ENCODE data around the gene SLC34A1. TPM values are rescaled to one million over a fixed set of nuclear protein-coding genes. Genes with fewer than 3 reads are reported as not detected.
"Not testable (repeated sequence)": the region's sequence is repeated elsewhere in the genome, so short reads cannot be mapped to it uniquely, and the experiment has no call there.

Gene SLC34A1, protein sequence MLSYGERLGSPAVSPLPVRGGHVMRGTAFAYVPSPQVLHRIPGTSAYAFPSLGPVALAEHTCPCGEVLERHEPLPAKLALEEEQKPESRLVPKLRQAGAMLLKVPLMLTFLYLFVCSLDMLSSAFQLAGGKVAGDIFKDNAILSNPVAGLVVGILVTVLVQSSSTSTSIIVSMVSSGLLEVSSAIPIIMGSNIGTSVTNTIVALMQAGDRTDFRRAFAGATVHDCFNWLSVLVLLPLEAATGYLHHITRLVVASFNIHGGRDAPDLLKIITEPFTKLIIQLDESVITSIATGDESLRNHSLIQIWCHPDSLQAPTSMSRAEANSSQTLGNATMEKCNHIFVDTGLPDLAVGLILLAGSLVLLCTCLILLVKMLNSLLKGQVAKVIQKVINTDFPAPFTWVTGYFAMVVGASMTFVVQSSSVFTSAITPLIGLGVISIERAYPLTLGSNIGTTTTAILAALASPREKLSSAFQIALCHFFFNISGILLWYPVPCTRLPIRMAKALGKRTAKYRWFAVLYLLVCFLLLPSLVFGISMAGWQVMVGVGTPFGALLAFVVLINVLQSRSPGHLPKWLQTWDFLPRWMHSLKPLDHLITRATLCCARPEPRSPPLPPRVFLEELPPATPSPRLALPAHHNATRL
- total RNA-seq (not detected), polyA plus RNA-seq (ENCODE audit: insufficient read depth in 1 of 8, insufficient read length in 8 of 8, low replicate concordance in 1 of 8) (not detected)
- long read RNA-seq, donor 1 = 0 reads
- long read RNA-seq, donor 2 = 0 reads
- long read RNA-seq, donor 3 = 0 reads
- long read RNA-seq, donor 4 = 0 reads
- long read RNA-seq, donor 5 = 0 reads
- long read RNA-seq, donor 6 = 0 reads
- long read RNA-seq, donor 7 = 0 reads
- long read RNA-seq, donor 8 = 0 reads
- long read RNA-seq, donor 9 = 0 reads
- long read RNA-seq, donor 10 = 0 reads
- long read RNA-seq, donor 11 = 0 reads

DNA sequence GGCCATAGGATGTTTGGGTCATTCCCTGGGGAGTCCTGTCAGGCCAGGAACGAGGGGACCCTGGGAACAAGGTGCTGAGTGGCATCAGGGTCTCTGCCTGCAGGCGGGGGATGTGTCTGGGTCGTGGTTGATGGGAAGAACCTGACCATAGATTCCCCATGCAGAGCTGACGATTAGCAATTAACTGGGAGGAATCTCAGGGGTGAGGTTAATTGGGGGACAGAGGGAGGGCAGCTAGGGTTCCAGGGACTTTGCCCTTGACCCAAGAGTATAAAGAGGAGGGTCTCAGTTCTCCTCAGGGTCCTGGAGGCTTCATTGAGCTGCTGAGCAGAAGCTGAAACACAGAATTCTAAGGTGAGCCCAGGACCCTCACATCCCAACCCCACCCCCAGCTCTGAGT, at the start of gene SLC34A1:
Gene SLC34A1 (plus strand): TSS at position 301 of the 400 bp plus-strand sequence. CDS start 1,308 bp downstream, outside the sequence.
- Histone ChIP-seq H3K27ac (ENCODE audit: low read length) (no peak within 1 kb of the TSS), H3K36me3 (ENCODE audit: control insufficient read depth, insufficient read depth, low read length) (no peaks in the 10 kb centered on the region), H3K4me3 (ENCODE audit: low read length) (no peak within 1 kb of the TSS), H3K4me1 (ENCODE audit: control insufficient read depth, insufficient read depth, low read length) (peaks cover 9% of the 10 kb centered on the region), H3K27me3 (ENCODE audit: control insufficient read depth, insufficient read depth, low read length) (peaks cover 28% of the 10 kb centered on the region), H3K9me3 (replicated peaks; ENCODE audit: control insufficient read depth, low read depth, low read length) (no peaks in the 10 kb centered on the region)
- DNase-seq = no peak
- 61% methylated on average over 4 of the region's 4 CpGs for WGBS (ENCODE audit: insufficient coverage)

DNA sequence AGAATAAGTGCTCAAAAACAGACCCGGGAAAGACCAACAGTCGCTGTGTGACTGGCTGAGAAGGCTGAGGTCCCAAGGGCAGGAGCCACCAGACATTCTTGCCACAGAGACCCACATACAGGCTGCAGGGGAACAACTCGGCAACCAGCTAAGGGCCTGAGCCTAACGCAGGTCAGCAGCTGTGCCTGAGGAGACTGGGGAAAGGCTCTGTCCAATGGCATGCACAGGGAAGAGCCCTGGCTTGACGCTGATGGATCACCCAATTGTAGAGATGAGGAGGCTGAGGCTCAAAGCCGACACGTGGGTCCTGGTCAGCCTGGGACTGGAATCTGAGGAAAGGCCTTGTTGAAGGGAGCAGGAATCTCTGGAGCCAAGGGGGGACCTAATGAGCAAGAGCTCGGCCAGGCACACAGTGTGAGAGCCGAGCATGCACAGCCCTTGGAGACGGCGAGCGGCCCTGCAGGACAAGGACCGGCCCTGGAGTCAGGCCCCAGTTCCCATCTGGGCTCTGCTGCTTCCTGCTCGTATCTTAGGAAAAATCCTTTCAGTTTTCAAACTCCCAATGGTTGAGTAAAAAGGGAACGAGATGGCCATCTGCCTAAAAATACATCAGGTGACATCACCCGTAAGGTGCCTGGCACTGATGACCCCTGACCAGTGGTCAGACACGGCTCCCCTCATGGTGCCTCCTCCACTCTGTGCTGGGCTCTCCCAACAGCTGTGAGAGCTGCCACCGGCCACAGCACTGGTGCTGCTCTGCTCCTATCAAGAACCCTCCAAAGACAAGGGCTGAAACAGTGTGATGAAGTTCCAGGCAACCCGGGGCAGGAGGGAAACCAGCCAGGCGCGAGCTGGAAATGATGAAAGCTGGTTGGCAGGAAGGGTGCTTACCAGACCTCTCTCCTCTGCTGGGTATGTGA, 49.2 kb upstream of the SLC34A1 start:
- no peaks in the 10 kb centered on the region for H3K9me3 ChIP-seq (replicated peaks; ENCODE audit: control insufficient read depth, low read depth, low read length)
- WGBS (ENCODE audit: insufficient coverage) = 85% methylated on average over 17 of the region's 21 CpGs
- no peak overlapping the region for H3K27ac ChIP-seq (ENCODE audit: low read length)
- H3K4me3 ChIP-seq (ENCODE audit: low read length) = no peak overlapping the region
- no peak for DNase-seq
- no peaks in the 10 kb centered on the region for H3K27me3 ChIP-seq (ENCODE audit: control insufficient read depth, insufficient read depth, low read length)
- H3K36me3 ChIP-seq (ENCODE audit: control insufficient read depth, insufficient read depth, low read length) = peaks cover 97% of the 10 kb centered on the region
- H3K4me1 ChIP-seq (ENCODE audit: control insufficient read depth, insufficient read depth, low read length) = no peaks in the 10 kb centered on the region

DNA sequence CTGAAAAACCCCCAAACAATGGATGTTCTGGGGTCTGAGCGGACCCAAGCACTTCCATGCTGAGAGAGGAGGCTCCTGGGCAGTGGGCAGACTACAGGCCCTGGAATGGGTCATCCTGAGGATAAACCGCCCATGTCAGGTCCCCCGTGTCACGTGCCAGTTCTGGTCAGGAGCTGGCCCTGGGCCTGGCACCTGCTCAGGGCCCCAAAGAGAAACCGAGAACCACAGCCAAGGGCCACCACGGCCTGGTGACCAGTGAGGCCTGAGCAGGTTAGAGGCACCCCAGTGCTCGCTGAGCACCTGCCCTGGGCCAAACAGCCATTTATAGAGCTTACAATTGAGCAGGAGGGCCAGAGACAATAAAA, 48.6 kb upstream of the SLC34A1 start:
- H3K9me3 ChIP-seq (replicated peaks; ENCODE audit: control insufficient read depth, low read depth, low read length) = no peaks in the 10 kb centered on the region
- no peaks in the 10 kb centered on the region for H3K4me1 ChIP-seq (ENCODE audit: control insufficient read depth, insufficient read depth, low read length)
- H3K4me3 ChIP-seq (ENCODE audit: low read length) = no peak overlapping the region
- DNase-seq = no peak
- H3K36me3 ChIP-seq (ENCODE audit: control insufficient read depth, insufficient read depth, low read length) = peaks cover 90% of the 10 kb centered on the region
- H3K27me3 ChIP-seq (ENCODE audit: control insufficient read depth, insufficient read depth, low read length) = no peaks in the 10 kb centered on the region
- WGBS (ENCODE audit: insufficient coverage) = 98% methylated on average over 5 of the region's 7 CpGs
- H3K27ac ChIP-seq (ENCODE audit: low read length) = no peak overlapping the region

DNA sequence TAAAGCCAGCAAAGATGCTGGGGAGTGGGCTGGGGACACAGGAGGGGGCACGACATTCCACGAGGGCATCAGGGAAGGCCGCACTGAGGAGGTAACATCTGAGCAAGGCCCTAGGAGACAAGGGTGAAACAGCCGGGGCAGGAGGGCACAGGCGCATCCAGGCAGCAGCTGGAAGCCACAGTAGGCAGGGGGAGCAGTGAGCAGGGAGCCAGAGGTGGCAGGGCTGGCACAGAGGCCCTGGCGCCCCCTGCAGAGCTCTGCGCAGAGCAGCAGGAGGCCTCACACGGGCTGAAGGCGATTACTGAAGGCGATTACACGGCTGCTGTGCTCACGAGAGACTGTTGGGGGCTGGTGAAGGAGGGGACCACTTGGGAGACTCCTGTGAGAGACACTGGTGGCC, 48.1 kb upstream of the SLC34A1 start:
- Histone ChIP-seq H3K9me3 (replicated peaks; ENCODE audit: control insufficient read depth, low read depth, low read length) (no peaks in the 10 kb centered on the region), H3K4me3 (ENCODE audit: low read length) (no peak overlapping the region), H3K36me3 (ENCODE audit: control insufficient read depth, insufficient read depth, low read length) (peaks cover 86% of the 10 kb centered on the region), H3K27ac (ENCODE audit: low read length) (no peak overlapping the region), H3K4me1 (ENCODE audit: control insufficient read depth, insufficient read depth, low read length) (no peaks in the 10 kb centered on the region), H3K27me3 (ENCODE audit: control insufficient read depth, insufficient read depth, low read length) (no peaks in the 10 kb centered on the region)
- no peak for DNase-seq
- 70% methylated on average over 11 of the region's 12 CpGs for WGBS (ENCODE audit: insufficient coverage)

DNA sequence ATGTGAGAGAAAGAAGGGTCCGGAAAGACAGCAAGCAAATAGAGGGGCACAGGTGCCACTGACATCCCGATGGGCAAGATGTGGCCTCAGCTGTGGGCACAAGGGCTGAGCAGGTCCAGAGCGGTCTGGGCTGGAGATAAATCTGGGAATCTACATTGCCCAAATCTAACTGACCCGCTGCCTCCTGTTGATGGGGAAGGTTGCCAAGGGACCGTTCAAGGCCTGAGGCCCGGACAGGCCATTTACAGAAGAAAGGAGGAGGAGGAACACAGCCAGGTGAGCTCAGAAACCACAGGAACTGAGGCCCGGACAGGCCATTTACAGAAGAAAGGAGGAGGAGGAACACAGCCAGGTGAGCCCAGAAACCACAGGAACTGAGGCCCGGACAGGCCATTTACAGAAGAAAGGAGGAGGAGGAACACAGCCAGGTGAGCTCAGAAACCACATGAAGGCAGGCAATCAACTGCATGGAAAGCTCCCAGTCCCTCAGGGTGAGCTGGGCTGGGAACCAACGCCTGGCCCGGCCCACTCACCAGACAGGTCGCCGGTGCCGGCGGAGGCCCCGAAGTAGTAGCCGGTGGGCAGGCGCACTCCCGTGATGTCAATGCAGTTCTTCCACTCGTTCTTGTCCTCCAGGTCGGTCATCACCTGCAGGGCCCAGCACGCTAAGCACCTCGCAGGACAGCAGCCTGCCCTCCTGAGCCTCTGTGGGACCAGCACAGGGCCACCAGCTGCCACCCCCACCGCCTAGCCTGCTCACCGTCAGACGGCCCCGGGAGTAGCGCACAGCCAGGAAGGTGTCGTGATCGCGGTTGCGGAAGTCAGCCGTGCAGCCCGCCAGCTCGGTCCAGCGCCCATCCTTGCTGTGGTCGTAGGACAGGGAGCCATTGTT, 47.4 kb upstream of the SLC34A1 start:
- peaks cover 82% of the 10 kb centered on the region for H3K36me3 ChIP-seq (ENCODE audit: control insufficient read depth, insufficient read depth, low read length)
- H3K27ac ChIP-seq (ENCODE audit: low read length) = no peak overlapping the region
- no peaks in the 10 kb centered on the region for H3K27me3 ChIP-seq (ENCODE audit: control insufficient read depth, insufficient read depth, low read length)
- no peak overlapping the region for H3K4me3 ChIP-seq (ENCODE audit: low read length)
- H3K9me3 ChIP-seq (replicated peaks; ENCODE audit: control insufficient read depth, low read depth, low read length) = no peaks in the 10 kb centered on the region
- WGBS (ENCODE audit: insufficient coverage) = 93% methylated on average over 31 of the region's 36 CpGs
- H3K4me1 ChIP-seq (ENCODE audit: control insufficient read depth, insufficient read depth, low read length) = no peaks in the 10 kb centered on the region
- DNase-seq = no peak

DNA sequence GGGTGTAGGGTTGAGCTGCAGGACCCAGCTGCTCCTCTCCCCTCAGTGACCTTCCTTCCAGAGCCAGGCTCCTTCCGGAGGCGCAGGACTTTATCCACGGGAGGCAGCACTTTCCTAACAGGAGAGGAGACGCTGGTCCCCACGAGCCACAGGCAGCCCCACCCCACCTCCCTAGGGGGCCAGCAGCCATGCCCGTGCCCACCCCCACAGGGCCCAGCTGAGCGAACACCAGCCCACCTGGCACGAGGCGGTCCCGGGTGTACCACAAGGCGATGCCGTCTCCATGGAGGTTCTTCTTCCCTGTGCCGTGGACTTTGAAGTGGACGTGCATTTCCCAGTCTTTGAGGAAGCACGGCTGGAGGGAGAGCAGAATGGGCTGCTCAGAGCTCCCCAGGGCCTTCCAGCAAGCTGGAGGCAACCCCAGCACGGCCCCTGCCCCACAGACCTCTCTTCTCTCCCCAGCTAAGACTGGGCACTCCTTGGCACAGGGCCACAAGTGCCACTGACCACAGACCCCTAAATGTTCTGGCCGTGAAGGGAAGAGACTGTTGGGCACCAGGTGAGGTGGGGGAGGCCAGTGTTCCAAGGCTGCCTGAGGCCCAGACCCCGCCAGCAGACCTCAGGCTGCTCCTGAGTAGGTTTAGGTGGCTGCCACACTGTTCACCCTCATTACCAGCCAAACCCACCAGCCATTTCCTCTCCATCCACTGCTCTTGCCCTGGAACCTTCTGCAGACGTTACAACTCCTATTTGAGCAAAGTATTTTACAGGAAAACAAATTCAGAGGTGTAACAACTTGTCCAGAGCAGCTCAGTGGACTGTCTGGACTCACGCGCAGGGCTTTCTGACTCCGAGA, 45.8 kb upstream of the SLC34A1 start:
- Histone ChIP-seq H3K27me3 (ENCODE audit: control insufficient read depth, insufficient read depth, low read length) (no peaks in the 10 kb centered on the region), H3K9me3 (replicated peaks; ENCODE audit: control insufficient read depth, low read depth, low read length) (no peaks in the 10 kb centered on the region), H3K4me1 (ENCODE audit: control insufficient read depth, insufficient read depth, low read length) (no peaks in the 10 kb centered on the region), H3K27ac (ENCODE audit: low read length) (no peak overlapping the region), H3K4me3 (ENCODE audit: low read length) (no peak overlapping the region), H3K36me3 (ENCODE audit: control insufficient read depth, insufficient read depth, low read length) (peaks cover 71% of the 10 kb centered on the region)
- DNase-seq = no peak
- WGBS (ENCODE audit: insufficient coverage) = 82% methylated on average over 19 of the region's 22 CpGs

DNA sequence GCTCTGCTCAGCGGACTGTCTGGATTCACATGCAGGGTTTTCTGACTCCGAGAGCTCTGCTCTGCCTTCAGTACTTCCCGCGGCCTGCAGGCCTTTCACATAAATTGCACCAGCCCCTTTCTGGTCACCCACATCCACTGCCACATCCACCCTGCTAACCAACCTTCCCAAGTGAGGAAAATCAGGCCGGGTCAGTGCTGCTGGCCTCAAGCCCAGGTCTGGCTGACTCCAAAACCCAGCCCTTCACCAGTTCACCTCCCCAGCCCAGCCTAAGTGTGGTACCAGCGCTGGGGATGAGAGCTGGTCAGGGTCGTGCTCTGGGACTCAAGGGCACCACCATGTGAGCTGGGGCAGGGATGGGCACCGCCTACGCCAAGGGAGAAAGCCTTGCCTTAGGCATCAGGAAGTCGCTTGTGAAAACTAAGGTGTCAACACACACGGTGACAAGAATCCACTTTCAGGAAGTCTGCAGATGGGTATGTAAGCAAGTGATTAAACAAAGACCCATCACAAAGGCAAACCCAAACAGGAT, 45.1 kb upstream of the SLC34A1 start:
- Histone ChIP-seq H3K4me1 (ENCODE audit: control insufficient read depth, insufficient read depth, low read length) (no peaks in the 10 kb centered on the region), H3K27me3 (ENCODE audit: control insufficient read depth, insufficient read depth, low read length) (no peaks in the 10 kb centered on the region), H3K9me3 (replicated peaks; ENCODE audit: control insufficient read depth, low read depth, low read length) (no peaks in the 10 kb centered on the region), H3K4me3 (ENCODE audit: low read length) (no peak overlapping the region), H3K36me3 (ENCODE audit: control insufficient read depth, insufficient read depth, low read length) (peaks cover 67% of the 10 kb centered on the region), H3K27ac (ENCODE audit: low read length) (no peak overlapping the region)
- 94% methylated on average over 10 of the region's 11 CpGs for WGBS (ENCODE audit: insufficient coverage)
- no peak for DNase-seq

DNA sequence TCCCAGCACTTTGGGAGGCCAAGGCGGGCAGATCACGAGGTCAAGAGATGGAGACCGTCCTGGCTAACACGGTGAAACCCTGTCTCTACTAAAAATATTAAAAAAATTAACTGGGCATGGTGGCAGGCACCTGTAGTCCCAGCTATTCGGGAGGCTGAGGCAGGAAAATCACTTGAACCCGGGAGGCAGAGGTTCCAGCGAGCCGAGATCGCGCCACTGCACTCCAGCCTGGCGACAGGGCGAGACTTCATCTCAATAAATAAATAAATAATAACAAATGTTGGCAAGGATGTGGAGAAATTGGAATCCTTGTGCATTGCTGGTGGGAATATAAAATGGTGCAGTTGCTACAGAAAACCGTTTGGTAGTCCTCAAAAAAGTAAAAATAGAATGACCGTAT, 41.2 kb upstream of the SLC34A1 start:
- H3K27ac ChIP-seq (ENCODE audit: low read length); H3K4me3 ChIP-seq (ENCODE audit: low read length); H3K27me3 ChIP-seq (ENCODE audit: control insufficient read depth, insufficient read depth, low read length); H3K4me1 ChIP-seq (ENCODE audit: control insufficient read depth, insufficient read depth, low read length); DNase-seq; H3K9me3 ChIP-seq (replicated peaks; ENCODE audit: control insufficient read depth, low read depth, low read length): not testable (repeated sequence)
- 94% methylated on average over 6 of the region's 14 CpGs for WGBS (ENCODE audit: insufficient coverage)
- H3K36me3 ChIP-seq (ENCODE audit: control insufficient read depth, insufficient read depth, low read length) = peaks cover 41% of the 10 kb centered on the region
